Measurements from ENCODE around the gene PINK1.

DNA sequence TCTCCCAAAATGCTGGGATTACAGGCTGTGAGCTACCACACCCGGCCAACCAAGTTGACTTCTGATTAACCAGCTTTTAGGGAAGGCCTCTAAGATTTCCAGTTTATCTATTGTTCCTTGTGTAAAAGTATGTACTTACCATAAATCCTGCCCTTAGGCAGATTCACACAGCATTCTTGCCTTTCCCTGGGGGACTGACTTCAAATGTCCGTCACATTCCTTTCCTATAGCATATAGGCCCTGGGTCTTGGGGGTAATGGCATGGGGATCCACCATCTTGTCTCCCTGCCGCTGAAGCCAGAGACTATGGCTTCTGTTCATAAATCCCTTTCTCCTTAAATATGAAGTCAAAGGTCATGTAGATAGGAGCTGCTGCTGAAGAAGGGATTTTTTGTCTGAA is 872 bp upstream of the PINK1 start:
- no peak for TF ChIP-seq EZH2 (IDR thresholded peaks at IDR 0.05)
- TF ChIP-seq POLR2AphosphoS5 (IDR thresholded peaks at IDR 0.05; ENCODE audit: borderline replicate concordance, low read depth, low read length), result no peak
- no peak for TF ChIP-seq FOXP2 (optimal IDR thresholded peaks at IDR 0.05; ENCODE audit: control extremely low read depth, extremely low read length, insufficient read depth)
